Measurements from ENCODE around the gene XRCC4. TPM values are rescaled to one million over a fixed set of nuclear protein-coding genes. Genes with fewer than 3 reads are reported as not detected.

The XRCC4 gene
- total RNA-seq, 2 donors from 2014 or later = 10.6 to 17.3 TPM

DNA sequence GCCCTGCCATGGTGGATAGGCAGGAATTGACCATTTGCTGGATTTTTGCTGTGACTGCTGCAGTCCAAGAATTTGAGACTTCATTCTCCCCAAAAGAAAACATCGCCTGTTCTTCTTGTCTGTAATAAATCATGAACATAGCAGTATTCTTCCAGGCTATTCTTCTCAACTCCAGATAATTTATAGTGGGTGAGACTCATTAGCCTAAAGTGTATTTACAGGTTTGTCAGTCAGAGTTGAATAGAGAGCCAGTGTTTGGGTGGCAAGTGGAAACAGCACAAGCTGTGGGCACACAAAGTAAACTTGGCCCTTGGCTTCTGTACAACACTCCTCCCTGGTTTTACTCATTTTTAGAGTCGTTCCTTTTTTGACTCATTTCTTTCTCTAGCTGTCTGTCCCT is 266.0 kb downstream of the XRCC4 start:
- Histone ChIP-seq H3K9me3 (ENCODE audit: control insufficient read depth, low read length) (peaks cover 14% of the 10 kb centered on the region), H3K4me3 (ENCODE audit: low read length) (no peak overlapping the region), H3K4me1 (ENCODE audit: control insufficient read depth, insufficient read depth, low read length) (no peaks in the 10 kb centered on the region), H3K27me3 (ENCODE audit: control insufficient read depth, insufficient read depth, low read length, poor library complexity, severe bottlenecking) (no peaks in the 10 kb centered on the region), H3K36me3 (ENCODE audit: control insufficient read depth, insufficient read depth, low read length) (no peaks in the 10 kb centered on the region), H3K27ac (ENCODE audit: low read depth, low read length) (no peak overlapping the region), H3K9ac (ENCODE audit: extremely low read depth, low read length, poor library complexity, severe bottlenecking) (no peak overlapping the region)
- no peaks in the 10 kb centered on the region for H3K27me3 Mint-ChIP-seq (ENCODE audit: insufficient read depth)
- H3K4me1 Mint-ChIP-seq = peaks cover 3% of the 10 kb centered on the region
- TF ChIP-seq, protein P1, sequence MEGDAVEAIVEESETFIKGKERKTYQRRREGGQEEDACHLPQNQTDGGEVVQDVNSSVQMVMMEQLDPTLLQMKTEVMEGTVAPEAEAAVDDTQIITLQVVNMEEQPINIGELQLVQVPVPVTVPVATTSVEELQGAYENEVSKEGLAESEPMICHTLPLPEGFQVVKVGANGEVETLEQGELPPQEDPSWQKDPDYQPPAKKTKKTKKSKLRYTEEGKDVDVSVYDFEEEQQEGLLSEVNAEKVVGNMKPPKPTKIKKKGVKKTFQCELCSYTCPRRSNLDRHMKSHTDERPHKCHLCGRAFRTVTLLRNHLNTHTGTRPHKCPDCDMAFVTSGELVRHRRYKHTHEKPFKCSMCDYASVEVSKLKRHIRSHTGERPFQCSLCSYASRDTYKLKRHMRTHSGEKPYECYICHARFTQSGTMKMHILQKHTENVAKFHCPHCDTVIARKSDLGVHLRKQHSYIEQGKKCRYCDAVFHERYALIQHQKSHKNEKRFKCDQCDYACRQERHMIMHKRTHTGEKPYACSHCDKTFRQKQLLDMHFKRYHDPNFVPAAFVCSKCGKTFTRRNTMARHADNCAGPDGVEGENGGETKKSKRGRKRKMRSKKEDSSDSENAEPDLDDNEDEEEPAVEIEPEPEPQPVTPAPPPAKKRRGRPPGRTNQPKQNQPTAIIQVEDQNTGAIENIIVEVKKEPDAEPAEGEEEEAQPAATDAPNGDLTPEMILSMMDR (conservative IDR thresholded peaks at IDR 0.05) = no peak
- peaks cover 20% of the 10 kb centered on the region for H3K9me3 Mint-ChIP-seq
- H3K4me3 Mint-ChIP-seq = no peak overlapping the region
- peaks cover 13% of the 10 kb centered on the region for H3K36me3 Mint-ChIP-seq (ENCODE audit: low read depth)
- 86 to 92% methylated on average over 1 of the region's 2 CpGs for WGBS, 2 experiments (ENCODE audit: insufficient coverage in 1 of 2, insufficient read length in 1 of 2)
- no peak for DNase-seq
- no peak overlapping the region for H3K27ac Mint-ChIP-seq

DNA sequence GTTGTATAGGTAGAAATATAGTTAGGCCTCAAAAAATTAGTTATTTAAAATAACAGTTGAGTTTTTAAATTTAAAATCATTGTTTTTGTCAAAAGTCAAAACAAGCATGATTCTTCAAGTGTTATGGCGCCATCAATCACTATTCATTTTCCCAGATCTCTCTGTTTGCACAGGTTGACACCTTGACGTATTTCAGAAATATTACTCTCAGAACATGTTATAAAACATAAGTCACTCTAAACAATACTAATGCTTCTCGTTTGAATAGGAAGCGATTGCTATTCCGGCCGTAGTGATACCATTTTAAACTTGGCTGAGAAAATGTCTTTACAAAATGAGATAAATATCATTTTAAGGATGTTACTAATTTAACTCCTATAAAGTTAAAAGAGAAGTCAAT is 268.1 kb downstream of the XRCC4 start:
- H3K9ac ChIP-seq (ENCODE audit: extremely low read depth, low read length, poor library complexity, severe bottlenecking) = no peak overlapping the region
- H3K4me3 ChIP-seq (ENCODE audit: low read length) = no peak overlapping the region
- peaks cover 35% of the 10 kb centered on the region for H3K9me3 ChIP-seq (ENCODE audit: control insufficient read depth, low read length)
- H3K36me3 ChIP-seq (ENCODE audit: control insufficient read depth, insufficient read depth, low read length) = no peaks in the 10 kb centered on the region
- H3K4me1 ChIP-seq (ENCODE audit: control insufficient read depth, insufficient read depth, low read length) = no peaks in the 10 kb centered on the region
- Mint-ChIP-seq H3K4me1 (peaks cover 3% of the 10 kb centered on the region), H3K27ac (no peak overlapping the region), H3K36me3 (ENCODE audit: low read depth) (peaks cover 29% of the 10 kb centered on the region), H3K9me3 (peaks cover 40% of the 10 kb centered on the region), H3K27me3 (ENCODE audit: insufficient read depth) (no peaks in the 10 kb centered on the region), H3K4me3 (no peak overlapping the region)
- TF ChIP-seq, protein P1 (conservative IDR thresholded peaks at IDR 0.05) = no peak
- WGBS, 2 experiments (ENCODE audit: insufficient coverage in 1 of 2, insufficient read length in 1 of 2) = 93 to 100% methylated on average over 2 to 6 of the region's 6 CpGs
- H3K27ac ChIP-seq (ENCODE audit: low read depth, low read length) = no peak overlapping the region
- H3K27me3 ChIP-seq (ENCODE audit: control insufficient read depth, insufficient read depth, low read length, poor library complexity, severe bottlenecking) = no peaks in the 10 kb centered on the region
- DNase-seq = no peak

DNA sequence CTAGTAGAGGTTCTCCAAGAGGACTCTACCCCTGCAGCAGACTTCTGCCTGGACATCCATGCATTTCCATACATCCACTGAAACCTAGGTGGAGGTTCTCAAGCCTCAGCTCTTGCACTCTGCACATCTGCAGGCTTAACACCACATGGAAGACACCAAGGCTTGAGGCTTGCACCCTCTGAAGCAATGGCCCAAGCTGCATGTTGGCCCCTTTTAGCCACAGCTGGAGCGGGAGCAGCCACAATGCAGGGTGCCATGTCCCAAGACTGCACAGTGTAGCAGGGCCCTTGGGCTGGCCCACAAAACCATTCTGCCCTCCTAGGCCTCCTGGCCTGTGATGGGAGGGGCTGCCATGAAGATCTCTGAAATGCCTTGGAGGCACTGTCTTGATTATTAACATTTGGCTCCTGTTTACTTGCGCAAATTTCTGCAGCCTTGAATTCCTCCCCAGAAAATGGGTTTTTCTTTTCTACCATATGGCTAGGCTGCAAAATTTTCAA is 271.0 kb downstream of the XRCC4 start:
- Histone ChIP-seq H3K4me3 (ENCODE audit: low read length) (no peak overlapping the region), H3K27me3 (ENCODE audit: control insufficient read depth, insufficient read depth, low read length, poor library complexity, severe bottlenecking) (no peaks in the 10 kb centered on the region), H3K9ac (ENCODE audit: extremely low read depth, low read length, poor library complexity, severe bottlenecking) (no peak overlapping the region), H3K9me3 (ENCODE audit: control insufficient read depth, low read length) (peaks cover 40% of the 10 kb centered on the region), H3K36me3 (ENCODE audit: control insufficient read depth, insufficient read depth, low read length) (no peaks in the 10 kb centered on the region), H3K27ac (ENCODE audit: low read depth, low read length) (no peak overlapping the region), H3K4me1 (ENCODE audit: control insufficient read depth, insufficient read depth, low read length) (no peaks in the 10 kb centered on the region)
- peaks cover 31% of the 10 kb centered on the region for H3K36me3 Mint-ChIP-seq (ENCODE audit: low read depth)
- no peak overlapping the region for H3K27ac Mint-ChIP-seq
- no peak overlapping the region for H3K4me3 Mint-ChIP-seq
- no peak for DNase-seq
- peaks cover 1% of the 10 kb centered on the region for H3K4me1 Mint-ChIP-seq
- peaks cover 47% of the 10 kb centered on the region for H3K9me3 Mint-ChIP-seq
- 88 to 96% methylated on average over 1 to 2 of the region's 2 CpGs for WGBS, 2 experiments (ENCODE audit: insufficient coverage in 1 of 2, insufficient read length in 1 of 2)
- TF ChIP-seq, protein P1 (conservative IDR thresholded peaks at IDR 0.05) = no peak
- no peaks in the 10 kb centered on the region for H3K27me3 Mint-ChIP-seq (ENCODE audit: insufficient read depth)

Data from endodermal cell (in vitro differentiated cells).